Measurements from ENCODE around the gene ITGBL1. TPM values are rescaled to one million over a fixed set of nuclear protein-coding genes. Genes with fewer than 3 reads are reported as not detected.

Gene ITGBL1
- total and polyA plus RNA-seq, 2 donors (not counting 1 experiment from before 2014, with no cell fraction given) = not detected

DNA sequence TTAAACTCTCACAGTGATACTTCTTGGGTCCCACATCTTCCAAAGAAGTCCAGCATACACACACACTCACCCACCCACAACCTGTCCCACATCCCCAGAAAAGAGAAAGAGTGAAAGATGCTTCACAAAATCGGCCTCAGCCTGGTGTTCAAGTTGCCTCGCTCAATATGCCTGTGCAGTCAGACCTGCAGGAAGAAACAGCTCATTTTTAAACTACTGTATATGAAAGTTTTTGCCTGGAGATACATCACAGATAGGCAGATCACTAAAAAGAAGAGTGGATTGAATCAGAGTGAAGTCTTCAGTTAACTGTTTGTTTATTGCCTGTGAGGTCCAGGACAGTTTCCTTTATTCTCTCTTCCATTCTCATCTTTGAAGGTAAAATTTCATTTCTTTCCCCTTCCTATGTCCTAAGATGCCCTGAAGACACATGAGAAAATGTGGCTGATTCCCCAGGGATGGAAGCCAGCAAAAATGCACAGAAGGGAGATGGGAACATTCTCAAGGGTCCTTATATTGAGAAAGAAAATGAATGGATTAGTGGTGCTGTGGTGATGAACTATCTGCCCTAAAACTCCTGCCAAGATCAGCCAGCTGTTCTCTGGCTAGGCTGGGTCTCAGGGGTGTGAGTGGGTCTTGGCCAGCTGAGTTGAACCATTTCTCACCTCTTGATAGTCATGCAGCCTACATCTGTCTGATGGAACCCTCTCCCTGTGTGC, 259.0 kb downstream of the ITGBL1 start:
- no CpG with 5 or more reads among the region's 2 CpGs for WGBS (ENCODE audit: insufficient coverage)
- CTCF ChIA-PET = no interaction called here

DNA sequence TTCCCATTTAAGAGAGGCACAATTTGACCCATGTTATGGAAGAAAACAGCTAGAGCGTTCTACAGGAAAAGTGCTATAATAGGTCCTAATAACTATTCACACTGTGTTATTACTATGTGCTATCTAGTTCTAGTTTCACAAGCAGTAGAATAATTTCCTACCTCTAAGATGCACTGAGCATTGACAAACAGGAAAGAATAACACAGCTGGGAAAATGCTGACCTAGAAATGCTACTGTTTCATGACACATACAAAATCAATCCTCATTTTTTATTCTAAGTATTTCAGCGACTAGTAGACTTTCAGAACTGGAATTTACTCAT, 259.5 kb downstream of the ITGBL1 start:
- no peaks in the 10 kb centered on the region for H3K4me1 Mint-ChIP-seq
- no CpG with 5 or more reads among the region's 2 CpGs for WGBS (ENCODE audit: insufficient coverage)
- Histone ChIP-seq H3K79me2 (ENCODE audit: control insufficient read depth, insufficient read depth, low read length) (no peaks in the 10 kb centered on the region), H3K9me3 (ENCODE audit: control extremely low read depth in 1 of 3, control insufficient read depth in 2 of 3, insufficient read depth in 1 of 3, low read length in 2 of 3) (no peaks in the 10 kb centered on the region), H3K4me1 (ENCODE audit: control insufficient read depth in 2 of 2, insufficient read depth in 2 of 2, low read length in 2 of 2) (no peaks in the 10 kb centered on the region), H3K27me3 (replicated peaks in 1 of 4; ENCODE audit: control extremely low read depth in 1 of 4, control insufficient read depth in 3 of 4, insufficient read depth in 4 of 4, low read length in 3 of 4) (no peaks in the 10 kb centered on the region), H3K9ac (ENCODE audit: low read length) (no peak overlapping the region), H3K36me3 (replicated peaks in 1 of 2; ENCODE audit: control extremely low read depth in 1 of 2, control insufficient read depth in 1 of 2, extremely low read depth in 1 of 2, insufficient read depth in 2 of 2, low read length in 1 of 2) (no peaks in the 10 kb centered on the region), H3K4me2 (replicated peaks; ENCODE audit: low read depth, low read length, poor library complexity, severe bottlenecking) (no peak overlapping the region), H3K27ac (ENCODE audit: low read length in 2 of 2) (no peak overlapping the region), H2AFZ (ENCODE audit: insufficient read depth, low read depth, low read length, poor library complexity, severe bottlenecking) (no peak overlapping the region), H3K4me3 (ENCODE audit: control extremely low read depth in 1 of 5, extremely low read depth in 1 of 5, insufficient read depth in 1 of 5, low read depth in 2 of 5, low read length in 4 of 5) (no peak overlapping the region), H4K20me1 (ENCODE audit: control insufficient read depth, insufficient read depth, low read length, poor library complexity, severe bottlenecking) (no peaks in the 10 kb centered on the region)
- no peak overlapping the region for H3K4me3 Mint-ChIP-seq
- CTCF ChIA-PET = no interaction called here
- POLR2A ChIA-PET = no interaction called here
- DNase-seq (no peak), ATAC-seq (ENCODE audit: low read depth) (no peak)
- H3K9me3 Mint-ChIP-seq (ENCODE audit: insufficient read depth) = no peaks in the 10 kb centered on the region
- no peak for TF ChIP-seq EZH2 (IDR thresholded peaks at IDR 0.05; ENCODE audit: borderline replicate concordance, insufficient read depth, low read depth, low read length, poor library complexity, severe bottlenecking)
- TF ChIP-seq, protein P1, sequence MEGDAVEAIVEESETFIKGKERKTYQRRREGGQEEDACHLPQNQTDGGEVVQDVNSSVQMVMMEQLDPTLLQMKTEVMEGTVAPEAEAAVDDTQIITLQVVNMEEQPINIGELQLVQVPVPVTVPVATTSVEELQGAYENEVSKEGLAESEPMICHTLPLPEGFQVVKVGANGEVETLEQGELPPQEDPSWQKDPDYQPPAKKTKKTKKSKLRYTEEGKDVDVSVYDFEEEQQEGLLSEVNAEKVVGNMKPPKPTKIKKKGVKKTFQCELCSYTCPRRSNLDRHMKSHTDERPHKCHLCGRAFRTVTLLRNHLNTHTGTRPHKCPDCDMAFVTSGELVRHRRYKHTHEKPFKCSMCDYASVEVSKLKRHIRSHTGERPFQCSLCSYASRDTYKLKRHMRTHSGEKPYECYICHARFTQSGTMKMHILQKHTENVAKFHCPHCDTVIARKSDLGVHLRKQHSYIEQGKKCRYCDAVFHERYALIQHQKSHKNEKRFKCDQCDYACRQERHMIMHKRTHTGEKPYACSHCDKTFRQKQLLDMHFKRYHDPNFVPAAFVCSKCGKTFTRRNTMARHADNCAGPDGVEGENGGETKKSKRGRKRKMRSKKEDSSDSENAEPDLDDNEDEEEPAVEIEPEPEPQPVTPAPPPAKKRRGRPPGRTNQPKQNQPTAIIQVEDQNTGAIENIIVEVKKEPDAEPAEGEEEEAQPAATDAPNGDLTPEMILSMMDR (IDR thresholded peaks at IDR 0.05) = no peak
- no peak overlapping the region for H3K27ac Mint-ChIP-seq
- intact Hi-C loops (cut with micrococcal nuclease) = no loop called here
- H3K27me3 Mint-ChIP-seq = peaks cover 3% of the 10 kb centered on the region

More for the DNA sequence above, 259.0 kb downstream of the ITGBL1 start:
- Histone ChIP-seq H3K27ac (ENCODE audit: low read length in 2 of 2) (no peak overlapping the region), H4K20me1 (ENCODE audit: control insufficient read depth, insufficient read depth, low read length, poor library complexity, severe bottlenecking) (no peaks in the 10 kb centered on the region), H3K4me3 (ENCODE audit: control extremely low read depth in 1 of 5, extremely low read depth in 1 of 5, insufficient read depth in 1 of 5, low read depth in 2 of 5, low read length in 4 of 5) (no peak overlapping the region), H3K79me2 (ENCODE audit: control insufficient read depth, insufficient read depth, low read length) (no peaks in the 10 kb centered on the region), H3K9ac (ENCODE audit: low read length) (no peak overlapping the region), H3K9me3 (ENCODE audit: control extremely low read depth in 1 of 3, control insufficient read depth in 2 of 3, insufficient read depth in 1 of 3, low read length in 2 of 3) (no peaks in the 10 kb centered on the region), H3K4me1 (ENCODE audit: control insufficient read depth in 2 of 2, insufficient read depth in 2 of 2, low read length in 2 of 2) (no peaks in the 10 kb centered on the region), H3K4me2 (replicated peaks; ENCODE audit: low read depth, low read length, poor library complexity, severe bottlenecking) (no peak overlapping the region), H3K36me3 (replicated peaks in 1 of 2; ENCODE audit: control extremely low read depth in 1 of 2, control insufficient read depth in 1 of 2, extremely low read depth in 1 of 2, insufficient read depth in 2 of 2, low read length in 1 of 2) (no peaks in the 10 kb centered on the region), H2AFZ (ENCODE audit: insufficient read depth, low read depth, low read length, poor library complexity, severe bottlenecking) (no peak overlapping the region), H3K27me3 (replicated peaks in 1 of 4; ENCODE audit: control extremely low read depth in 1 of 4, control insufficient read depth in 3 of 4, insufficient read depth in 4 of 4, low read length in 3 of 4) (peaks cover 0 to 3% (median 0%) of the 10 kb centered on the region in 4 experiments)
- intact Hi-C loops (cut with micrococcal nuclease) = no loop called here
- DNase-seq = no peak
- Mint-ChIP-seq H3K27ac (no peak overlapping the region), H3K4me3 (no peak overlapping the region), H3K4me1 (no peaks in the 10 kb centered on the region), H3K9me3 (ENCODE audit: insufficient read depth) (no peaks in the 10 kb centered on the region), H3K27me3 (peaks cover 3% of the 10 kb centered on the region)
- no peak for ATAC-seq (ENCODE audit: low read depth)
- TF ChIP-seq, protein P1 (IDR thresholded peaks at IDR 0.05) = no peak
- TF ChIP-seq EZH2 (IDR thresholded peaks at IDR 0.05; ENCODE audit: borderline replicate concordance, insufficient read depth, low read depth, low read length, poor library complexity, severe bottlenecking) = no peak
- POLR2A ChIA-PET = no interaction called here

Measured in B cell (primary cell).